ACHN (cell line): ENCODE measurements around the gene ARF6.
"Not testable (repeated sequence)": the region's sequence is repeated elsewhere in the genome, so short reads cannot be mapped to it uniquely, and the experiment has no call there.

ENCODE experiments used
- DNase-seq: peaks from one replicate; pipeline ENCODE4 v3.0.0-alpha.2; 2015
- in situ Hi-C: cut with HindIII; loops from 2 replicates; pipeline ENCODE4 v1.10.0; 2017; ENCODE audit warnings: low sequenced_read_pairs, low pct_ligation_motif_present, low pct_unique_long_range_greater_than_20kb

The ARF6 gene

DNA sequence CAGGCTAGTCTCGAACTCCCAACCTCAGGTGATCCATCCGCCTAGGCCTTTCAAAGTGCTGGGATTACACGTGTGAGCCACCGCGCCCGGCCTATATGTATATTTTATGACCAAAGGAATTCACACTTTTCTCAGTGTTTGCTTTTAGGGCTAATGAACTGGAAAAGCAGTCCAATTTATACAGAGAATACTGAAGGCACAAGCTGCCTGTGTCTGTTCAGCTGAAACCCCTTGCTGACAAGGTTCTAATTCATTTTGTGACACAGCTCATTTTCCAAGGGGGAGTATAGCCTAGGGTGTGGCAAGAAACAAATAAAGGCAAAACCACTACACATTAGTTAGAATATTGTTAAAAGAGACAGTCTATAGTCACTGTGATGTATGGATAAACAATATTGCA is 22.0 kb upstream of the ARF6 start:
- in situ Hi-C loops = loop anchor here (25.0 kb wide), 1 partner anchor 241 kb away; the partner anchor contains the start of gene VCPKMT
- DNase-seq = no peak

DNA sequence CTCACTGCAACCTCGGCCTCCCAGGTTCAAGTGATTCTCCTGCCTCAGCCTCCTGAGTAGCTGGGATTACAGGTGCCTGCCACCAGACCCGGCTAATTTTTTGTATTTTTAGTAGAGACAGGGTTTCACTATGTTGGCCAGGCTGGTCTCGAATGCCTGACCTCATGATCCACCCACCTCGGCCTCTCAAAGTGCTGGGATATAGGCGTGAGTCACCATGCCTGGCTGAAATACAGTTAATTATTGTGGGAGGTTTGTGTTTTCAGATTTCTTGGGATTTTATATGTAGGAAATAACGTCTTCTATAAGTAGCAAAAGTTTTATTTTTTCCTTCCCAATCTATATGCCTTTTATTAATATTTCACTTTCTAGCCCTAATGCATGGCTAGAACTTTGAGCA is 19.3 kb upstream of the ARF6 start:
- DNase-seq = peak; percentile 48
- in situ Hi-C loops = loop anchor here (25.0 kb wide), 1 partner anchor 239 kb away; the partner anchor contains the start of gene VCPKMT

DNA sequence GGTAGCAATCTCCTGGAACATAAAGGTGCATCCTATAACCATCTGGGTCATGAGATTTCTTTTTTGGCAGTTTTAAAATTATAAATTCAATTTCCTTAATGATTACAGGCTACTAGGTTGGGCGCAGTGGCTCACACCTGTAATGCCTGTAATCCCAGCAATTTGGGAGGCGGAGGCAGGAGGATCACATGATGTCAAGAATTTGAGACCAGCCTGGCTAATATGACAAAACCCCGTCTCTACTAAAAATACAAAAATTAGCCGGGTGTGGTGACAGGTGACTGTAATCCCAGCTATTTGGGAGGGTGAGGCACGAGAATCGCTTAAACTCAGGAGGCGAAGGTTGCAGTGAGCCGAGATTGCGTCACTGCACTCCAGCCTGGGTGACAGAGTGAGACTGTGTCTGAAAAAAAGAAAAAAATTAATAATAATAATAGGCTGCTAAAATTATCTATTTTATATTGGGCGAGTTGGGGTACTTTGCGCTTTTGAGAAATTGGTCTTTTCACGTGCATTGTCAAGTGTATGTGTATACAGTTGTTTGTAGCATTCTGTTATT is 17.2 kb upstream of the ARF6 start:
- in situ Hi-C loops = no loop called here
- no peak for DNase-seq

DNA sequence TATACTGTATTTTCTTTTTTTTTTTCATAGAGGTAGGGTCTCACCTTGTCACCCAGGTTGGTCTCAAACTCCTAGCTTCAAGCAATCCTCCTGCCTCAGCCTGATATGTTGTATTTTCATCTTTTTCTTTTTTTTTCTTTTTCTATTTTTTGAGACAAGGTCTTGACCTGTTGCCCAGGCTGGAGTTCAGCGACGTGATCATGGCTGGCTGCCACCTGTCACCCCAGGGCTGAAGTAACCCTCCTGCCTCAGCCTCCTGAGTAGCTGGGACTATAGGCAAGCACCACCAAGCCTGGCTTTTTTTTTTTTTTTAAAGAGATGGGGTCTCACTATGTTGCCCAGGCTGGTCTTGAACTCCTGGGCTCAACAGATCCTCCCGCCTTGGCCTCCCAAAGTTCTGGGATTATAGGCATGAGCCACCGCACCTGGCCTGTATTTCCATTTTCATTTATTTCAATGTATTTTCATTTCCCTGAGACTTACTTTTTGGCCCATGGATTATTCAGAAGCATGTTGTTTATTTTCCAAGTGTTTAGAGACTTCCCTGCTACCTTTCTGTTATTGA is 16.2 kb upstream of the ARF6 start:
- DNase-seq = no peak
- in situ Hi-C loops = no loop called here

DNA sequence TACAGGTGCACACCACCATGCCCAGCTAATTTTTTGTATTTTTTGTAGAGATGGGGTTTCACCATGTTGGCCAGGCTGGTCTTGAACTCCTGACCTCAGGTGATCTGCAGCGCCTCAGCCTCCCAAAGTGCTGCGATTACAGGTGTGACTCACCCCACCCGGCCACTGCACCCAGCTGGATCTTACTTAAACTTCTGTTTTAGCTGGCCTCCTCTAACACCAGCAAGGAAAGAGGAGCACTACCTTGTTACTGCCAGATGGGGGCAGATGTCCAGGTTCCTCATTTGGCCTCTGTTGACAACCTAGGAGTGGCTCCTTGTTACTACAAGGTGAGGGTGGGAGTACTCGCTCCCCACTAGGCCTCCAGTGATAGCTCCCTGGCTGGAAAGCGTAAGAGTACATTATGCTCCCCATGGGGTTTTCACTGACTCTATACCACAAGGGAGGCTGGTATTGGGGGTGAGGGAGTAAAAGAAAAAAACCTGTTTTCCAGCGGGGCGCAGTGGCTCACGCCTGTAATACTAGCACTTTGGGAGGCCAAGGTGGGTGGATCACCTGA is 13.2 kb upstream of the ARF6 start:
- peak; percentile 73 for DNase-seq
- in situ Hi-C loops = no loop called here

DNA sequence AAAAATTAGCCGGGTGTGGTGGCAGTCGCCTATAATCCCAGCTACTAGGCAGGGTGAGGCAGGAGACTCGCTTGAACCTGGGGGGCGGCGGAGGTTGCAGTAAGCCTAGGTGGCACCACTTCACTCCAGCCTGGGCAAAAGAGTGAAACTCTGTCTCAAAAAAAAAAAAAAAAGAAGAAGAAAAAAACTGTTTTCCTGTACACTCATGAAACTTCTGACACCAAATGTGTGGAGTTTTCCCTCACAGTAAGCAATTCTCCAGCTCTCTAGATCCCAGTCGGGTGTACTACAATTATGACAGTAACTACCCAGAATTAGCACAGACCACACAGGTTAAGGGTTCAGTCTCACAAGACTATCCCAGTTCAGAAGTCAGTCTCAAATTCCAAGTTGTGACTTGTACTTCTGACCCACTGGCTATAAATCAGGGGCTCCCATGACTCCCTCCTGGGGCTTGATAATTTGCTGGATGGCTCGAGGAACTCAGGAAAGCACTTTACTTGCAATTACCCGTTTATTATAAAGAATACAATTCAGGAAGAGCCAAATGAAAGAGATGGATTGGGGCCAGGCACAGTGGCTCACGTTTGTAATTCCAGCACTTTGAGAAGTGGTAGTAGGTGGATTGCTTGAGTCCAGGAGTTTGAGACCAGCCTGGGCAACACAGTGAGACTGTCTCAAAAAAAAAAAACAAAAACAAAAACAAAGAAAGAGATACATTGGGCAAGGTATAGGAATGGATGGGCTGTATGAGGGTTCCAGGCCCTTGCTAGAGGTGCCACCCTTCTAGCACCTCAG is 12.4 kb upstream of the ARF6 start:
- in situ Hi-C loops = no loop called here
- no peak for DNase-seq

DNA sequence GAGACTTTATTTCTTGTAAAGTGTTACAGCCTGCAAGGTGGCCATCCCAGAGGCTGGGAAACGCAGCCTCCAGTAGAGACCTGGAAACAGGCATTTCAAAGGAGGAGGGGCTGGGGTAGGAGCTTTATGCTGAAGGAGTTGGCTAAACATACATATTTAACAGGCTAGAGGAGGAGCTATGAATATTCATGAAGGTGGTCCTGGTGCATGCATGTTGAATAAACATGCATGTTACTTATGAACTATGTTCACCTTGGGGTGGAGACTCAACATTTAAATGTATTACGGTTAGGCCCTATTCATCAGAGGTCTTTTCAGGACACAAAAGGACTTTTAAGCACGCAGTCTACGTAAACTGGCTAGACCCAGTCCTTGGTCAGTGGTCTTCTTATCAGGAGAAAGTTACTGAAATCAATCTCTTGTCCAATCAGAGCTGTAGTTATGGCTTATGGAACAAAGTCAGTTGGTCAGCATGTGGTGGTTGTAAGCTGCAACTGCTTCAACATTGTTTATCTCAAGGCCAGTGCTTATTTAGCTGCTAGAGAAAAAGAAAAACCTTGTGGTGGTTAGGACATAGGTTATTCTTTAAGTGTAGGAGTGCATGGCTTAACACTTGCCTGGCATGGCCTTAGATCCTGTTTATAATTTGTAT is 11.4 kb upstream of the ARF6 start:
- no peak for DNase-seq
- in situ Hi-C loops = no loop called here

DNA sequence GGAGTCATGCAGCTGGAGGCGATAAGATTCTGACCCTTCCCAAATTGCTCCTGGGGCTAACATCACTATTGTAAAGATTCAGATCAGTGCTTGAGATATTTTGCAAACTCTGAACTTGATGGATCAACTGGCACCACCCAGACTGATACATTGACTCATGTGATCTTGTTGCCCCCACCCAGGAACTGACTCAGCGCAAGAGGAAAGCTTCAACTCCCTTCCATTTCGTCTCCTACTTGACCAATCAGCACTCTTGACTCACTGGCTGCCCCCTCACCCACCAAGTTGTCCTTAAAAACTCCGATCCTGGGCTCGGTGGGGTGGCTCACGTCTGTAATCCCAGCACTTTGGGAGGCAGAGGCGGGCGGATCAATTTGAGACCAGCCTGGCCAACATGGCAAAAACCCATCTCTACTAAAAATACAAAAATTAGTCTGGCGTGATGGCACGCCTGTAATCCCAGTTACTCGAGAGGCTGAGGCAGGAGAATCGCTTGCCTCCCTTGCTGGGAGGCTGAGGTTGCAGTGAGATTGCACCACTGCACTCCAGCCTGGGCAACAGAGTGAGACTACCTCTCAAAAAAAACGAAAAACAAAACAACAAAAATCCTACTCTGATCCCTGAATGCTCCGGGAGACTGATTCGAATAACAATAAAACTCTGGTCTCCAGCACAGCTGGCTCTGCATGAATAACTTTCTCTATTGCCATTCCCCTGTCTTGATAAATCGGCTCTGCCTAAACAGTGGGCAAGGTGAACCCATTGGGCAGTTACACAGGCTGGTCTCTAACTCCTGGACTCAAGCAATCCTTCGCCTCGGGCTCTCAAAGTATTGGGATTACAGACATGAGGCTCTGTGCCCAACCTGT is 9.8 kb upstream of the ARF6 start:
- DNase-seq = no peak
- in situ Hi-C loops = no loop called here

DNA sequence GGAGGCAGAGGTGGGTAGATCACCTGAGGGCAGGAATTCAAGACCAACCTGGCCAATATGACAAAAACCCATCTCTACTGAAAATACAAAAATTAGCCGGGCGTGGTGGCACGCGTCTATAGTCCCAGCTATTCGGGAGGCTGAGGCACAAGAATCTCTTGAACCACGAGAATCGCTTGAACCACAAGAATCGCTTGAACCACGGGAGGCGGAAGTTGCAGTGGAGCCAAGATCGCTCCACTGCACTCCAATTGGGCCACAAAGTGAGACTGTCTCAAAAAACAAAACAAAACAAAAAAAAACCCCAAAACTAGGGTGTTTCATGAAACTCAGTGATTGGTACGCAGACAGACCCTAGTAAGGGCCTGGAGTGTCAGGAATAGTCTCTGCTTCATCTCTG is 6.4 kb upstream of the ARF6 start:
- no peak for DNase-seq
- in situ Hi-C loops = no loop called here

DNA sequence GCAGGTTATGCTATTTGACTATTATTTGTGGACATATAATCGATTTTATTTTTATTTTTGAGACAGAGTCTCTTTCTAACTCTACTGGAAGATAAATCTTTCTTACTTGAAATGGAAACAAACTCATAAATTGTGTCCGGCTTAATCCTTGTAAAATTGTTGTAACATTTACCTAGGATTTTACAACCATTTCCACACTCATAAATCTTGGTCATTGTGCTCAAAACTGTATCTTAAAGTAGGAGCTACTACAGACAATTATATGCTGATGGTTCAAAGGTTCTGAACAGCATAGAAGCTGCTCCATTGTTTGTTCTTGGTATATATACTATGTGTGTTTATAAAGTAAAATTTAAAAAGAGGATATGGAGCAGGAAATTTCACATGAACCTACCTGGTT is 4.6 kb upstream of the ARF6 start:
- no peak for DNase-seq
- in situ Hi-C loops = no loop called here

GRCh38 chr14:49892301-49892635 is 614 bp upstream of the ARF6 start:
- peak; percentile 69 for DNase-seq
- in situ Hi-C loops = no loop called here

- DNase-seq = peak; percentile 35
- in situ Hi-C loops = no loop called here
Observed at GRCh38 chr14:49893309-49894213, 679 bp downstream of the ARF6 start.

DNA sequence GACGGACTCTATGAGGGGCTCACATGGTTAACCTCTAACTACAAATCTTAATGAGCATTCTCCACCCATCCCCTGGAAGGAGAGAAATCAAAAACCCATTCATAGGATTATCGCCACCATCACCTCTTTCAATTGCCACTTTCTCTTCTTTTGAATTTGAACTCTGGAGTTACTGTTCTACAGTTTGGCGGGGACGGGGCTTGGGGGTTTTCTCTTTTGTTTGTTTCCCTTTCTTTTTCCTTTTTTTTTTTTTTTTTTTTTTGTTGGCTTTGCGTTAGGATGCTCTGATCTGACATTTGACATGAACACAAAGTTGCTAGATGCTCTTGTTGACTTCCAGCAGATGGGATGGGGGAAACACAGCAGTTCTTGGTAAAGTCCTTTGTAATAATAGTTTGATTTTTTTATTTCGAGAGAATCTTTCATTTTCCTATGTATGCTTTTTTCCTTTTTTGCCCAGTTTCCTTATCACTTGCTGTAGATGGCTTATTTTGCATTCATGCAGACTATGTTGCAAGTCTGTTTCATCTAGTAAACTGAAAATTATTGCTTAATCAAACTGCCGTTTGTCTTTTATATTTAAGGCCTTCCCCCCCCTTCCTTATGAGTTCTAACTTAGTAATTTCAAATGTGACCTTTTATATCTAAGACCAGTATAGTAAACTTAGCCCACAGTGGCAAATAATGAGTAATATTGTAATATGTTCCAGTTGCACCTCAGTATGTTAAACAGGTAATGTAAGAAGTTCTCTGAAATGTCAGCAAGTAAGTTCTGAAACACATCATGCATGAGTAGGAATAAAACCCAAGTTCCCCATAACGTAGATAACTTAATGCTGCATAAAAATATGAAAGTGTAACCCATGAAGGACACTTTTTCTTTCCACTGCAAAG is 1.6 kb downstream of the ARF6 start:
- DNase-seq, in situ Hi-C loops: not testable (repeated sequence)

DNA sequence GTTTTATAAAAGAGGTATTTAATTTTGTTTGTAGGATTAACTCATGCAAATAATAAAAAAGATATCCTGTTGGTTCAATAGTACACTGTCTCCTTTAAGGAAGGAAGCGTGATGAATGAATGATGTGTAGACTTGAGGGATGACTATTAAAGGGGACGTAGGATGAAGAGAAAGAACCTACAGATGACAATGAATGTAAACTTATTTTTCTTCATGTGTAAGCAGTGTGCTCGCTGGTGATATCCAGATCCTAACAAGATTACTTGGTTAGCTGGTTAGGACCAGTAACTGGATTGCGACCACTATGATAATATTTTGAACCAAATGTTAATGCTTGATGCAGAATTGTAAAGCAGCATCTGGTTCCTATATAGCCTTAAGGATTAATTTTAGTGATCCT is 2.6 kb downstream of the ARF6 start:
- DNase-seq = no peak
- in situ Hi-C loops = no loop called here

- DNase-seq, in situ Hi-C loops: not testable (repeated sequence)
Observed at GRCh38 chr14:49896272-49896671, 3.4 kb downstream of the ARF6 start.

DNA sequence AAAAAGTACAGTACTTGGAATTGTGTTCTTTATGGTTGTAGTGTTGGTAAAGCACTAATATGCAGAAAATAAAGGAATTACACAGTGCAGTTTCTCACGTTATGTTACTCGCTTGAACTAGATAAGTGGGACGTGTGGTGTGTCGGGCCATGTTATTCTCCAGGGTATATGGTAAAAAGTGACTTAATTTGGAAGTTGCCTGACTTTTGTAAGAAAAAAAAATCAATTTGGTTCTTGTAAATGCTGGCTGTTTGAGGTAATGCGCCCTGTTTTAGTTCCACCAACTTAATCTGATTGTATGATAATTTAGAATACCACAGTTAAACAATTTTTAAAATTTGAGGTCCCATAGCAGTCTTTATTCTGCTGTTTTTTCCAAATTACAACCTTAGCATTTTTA is 4.1 kb downstream of the ARF6 start:
- in situ Hi-C loops = no loop called here
- DNase-seq = no peak

GRCh38 chr14:49897414-49897813 is 4.5 kb downstream of the ARF6 start:
- DNase-seq = no peak

More at GRCh38 chr14:49897414-49897813, 4.5 kb downstream of the ARF6 start:
- in situ Hi-C loops = no loop called here
